H1 (cell line): ENCODE results near the gene CCDC137. TPM values are rescaled to one million over a fixed set of nuclear protein-coding genes. Genes with fewer than 3 reads are reported as not detected.

Experiments
- BCL11A ChIP-seq, 2 experiments: IDR thresholded peaks; one replicate each; pipeline ENCODE4 v1.6.1; 2011; ENCODE audit warnings: low read depth in 2 of 2, low read length in 2 of 2, mild to moderate bottlenecking in 2 of 2
- CBX8 ChIP-seq: fragments of 300-800, 300-1000 bp; sonication (generic); IDR thresholded peaks from 2 replicates; pipeline ENCODE4 v1.7.1; 2016; ENCODE audit warnings: low read depth, low read length, borderline replicate concordance
- CHD2 ChIP-seq: IDR thresholded peaks from 2 replicates; pipeline ENCODE4 v1.6.1; 2012; ENCODE audit warnings: low read length, improper control_type of control experiment
- EP300 ChIP-seq, 2 experiments: IDR thresholded peaks; 1 replicate in 1 of 2; 2 replicates in 1 of 2; pipeline ENCODE4 v1.6.1; 2011 to 2012; ENCODE audit warnings: low read depth in 2 of 2, low read length in 2 of 2, mild to moderate bottlenecking in 2 of 2, borderline replicate concordance in 1 of 2, inconsistent platforms in 1 of 2, moderate library complexity in 1 of 2
- GABPA ChIP-seq: IDR thresholded peaks from 2 replicates; pipeline ENCODE4 v1.6.1; 2011; ENCODE audit warnings: mild to moderate bottlenecking, low read length, moderate library complexity, borderline replicate concordance; ENCODE audit not compliant: insufficient read depth
- HDAC6 ChIP-seq: IDR thresholded peaks from one replicate; pipeline ENCODE4 v1.7.1; 2012; ENCODE audit warnings: low read depth, mild to moderate bottlenecking, inconsistent platforms, low read length, moderate library complexity
- JUN ChIP-seq: IDR thresholded peaks from 2 replicates; pipeline ENCODE4 v1.6.1; 2011; ENCODE audit warnings: low read depth, mild to moderate bottlenecking, improper control_type of control experiment, low read length
- JUND ChIP-seq: IDR thresholded peaks from 2 replicates; pipeline ENCODE4 v1.6.1; 2011; ENCODE audit warnings: mild to moderate bottlenecking, improper control_type of control experiment, low read length
- MAFK ChIP-seq: IDR thresholded peaks from 2 replicates; pipeline ENCODE4 v1.6.1; 2012; ENCODE audit warnings: low read depth, mild to moderate bottlenecking, improper control_type of control experiment, low read length
- NANOG ChIP-seq: IDR thresholded peaks from 2 replicates; pipeline ENCODE4 v1.6.1; 2011; ENCODE audit warnings: low read length, low read depth, mild to moderate bottlenecking, inconsistent platforms; ENCODE audit not compliant: insufficient read depth, poor library complexity, severe bottlenecking
- NRF1 ChIP-seq: IDR thresholded peaks from 2 replicates; pipeline ENCODE4 v1.6.1; 2011; ENCODE audit warnings: mild to moderate bottlenecking, low read depth, low read length, improper control_type of control experiment
- PHF8 ChIP-seq: fragments of 200-600 bp; sonication (generic); conservative IDR thresholded peaks from 2 replicates; pipeline ENCODE4 v1.7.1; 2012; ENCODE audit warnings: low read depth, mild to moderate bottlenecking, inconsistent platforms, low read length, moderate library complexity
- POU5F1 ChIP-seq: IDR thresholded peaks from 2 replicates; pipeline ENCODE4 v1.6.1; 2011; ENCODE audit warnings: low read depth, mild to moderate bottlenecking, low read length, moderate library complexity
- RAD21 ChIP-seq, 2 experiments: IDR thresholded peaks in 1 of 2; conservative IDR thresholded peaks in 1 of 2; 2 replicates each; pipeline ENCODE4 v1.6.1; 2011; ENCODE audit warnings: low read depth in 2 of 2, low read length in 2 of 2, improper control_type of control experiment in 1 of 2, inconsistent platforms in 1 of 2, mild to moderate bottlenecking in 1 of 2, moderate library complexity in 1 of 2
- RFX5 ChIP-seq: IDR thresholded peaks from 2 replicates; pipeline ENCODE4 v1.6.1; 2011; ENCODE audit warnings: low read depth, low read length, improper control_type of control experiment, borderline replicate concordance
- RXRA ChIP-seq: IDR thresholded peaks from 2 replicates; pipeline ENCODE4 v1.6.1; 2011; ENCODE audit warnings: low read depth, mild to moderate bottlenecking, low read length, moderate library complexity; ENCODE audit not compliant: insufficient read depth
- SIRT6 ChIP-seq: IDR thresholded peaks from one replicate; pipeline ENCODE4 v1.7.1; 2012; ENCODE audit warnings: low read length, inconsistent platforms
- polyA plus RNA-seq, 7 experiments: library from polyadenylated mRNA; depleted of rRNA in 3 of 7; stranded (reverse) in 5 of 7; unstranded in 2 of 7; fragments of >200 nt in 5 of 7; fragments of 200-250 nt in 2 of 7; gene quantifications; 1 replicate in 5 of 7; 2 replicates in 1 of 7; 4 replicates in 1 of 7; pipeline versions ENCODE4 v1.2.1 to v1.2.3, GENCODE V29; 2011 to 2013; ENCODE audit warnings: missing spikeins in 2 of 7, mixed read lengths in 2 of 7
- total RNA-seq: library from RNA; stranded (reverse); fragmentation: NEBNext Ultra II Directional; extraction: Animal tissue kit (Norgen Biotek cat#: 25700); gene quantifications from 2 replicates; pipeline ENCODE4 v1.2.1, GENCODE V29; 2021
- TF ChIP-seq, protein P1 (sequence below): IDR thresholded peaks from 2 replicates; pipeline ENCODE4 v1.6.1; 2011; ENCODE audit warnings: low read depth, mild to moderate bottlenecking, low read length; ENCODE audit not compliant: insufficient read depth
- TF ChIP-seq, protein P2 (sequence below): IDR thresholded peaks from 2 replicates; pipeline ENCODE4 v1.6.1; 2012; ENCODE audit warnings: low read length, inconsistent platforms
- TF ChIP-seq, protein P3 (sequence below): IDR thresholded peaks from 2 replicates; pipeline ENCODE4 v1.6.1; 2012; ENCODE audit warnings: inconsistent platforms

CCDC137 gene
- total and polyA plus RNA-seq, 2 of the 8 experiments (the other 6 are each of a cell fraction or from before 2014, with no cell fraction given) = 17.6 to 38.6 TPM

DNA sequence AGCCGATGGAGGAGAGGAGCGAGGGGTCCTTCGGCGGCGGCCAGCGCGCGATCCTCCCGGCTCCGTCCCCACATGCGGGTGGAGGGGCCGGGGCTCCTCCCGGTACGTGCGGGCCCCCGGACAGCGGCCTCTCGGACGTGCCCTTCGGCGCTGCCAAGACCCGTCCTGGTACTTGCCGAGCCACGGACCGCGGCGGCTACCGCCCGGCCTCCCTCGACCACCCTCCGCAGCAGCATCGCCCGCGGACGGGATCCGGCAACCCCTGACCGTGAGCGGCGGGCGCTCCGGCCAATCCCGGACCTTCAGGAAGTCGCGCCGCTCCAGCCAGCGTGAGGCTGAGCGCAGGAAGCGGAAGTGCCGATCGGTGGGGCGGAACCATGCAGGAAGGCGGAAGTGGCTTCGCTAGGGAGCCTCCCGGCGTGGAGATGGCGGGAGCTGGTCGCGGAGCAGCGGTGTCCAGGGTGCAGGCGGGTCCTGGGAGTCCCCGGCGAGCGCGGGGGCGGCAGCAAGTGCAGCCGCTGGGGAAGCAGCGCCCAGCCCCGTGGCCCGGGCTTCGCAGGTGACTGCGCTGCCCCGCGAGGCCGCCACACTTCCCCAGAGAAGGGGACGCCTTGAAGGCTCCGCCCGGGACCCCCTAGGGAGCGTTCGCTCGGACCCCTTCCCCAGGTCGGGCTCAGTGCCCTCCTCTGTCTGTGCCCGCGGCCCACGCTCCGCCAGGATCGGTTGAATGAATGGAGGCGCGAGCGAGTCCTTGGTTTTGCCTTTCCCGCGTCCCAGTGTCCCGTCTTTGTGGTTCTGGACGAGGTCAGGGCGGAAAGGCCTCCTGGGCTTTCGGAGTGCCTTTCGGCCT lies at the start of gene CCDC137, which contains the start of gene OXLD1 (continued):
- TF ChIP-seq, protein P1, sequence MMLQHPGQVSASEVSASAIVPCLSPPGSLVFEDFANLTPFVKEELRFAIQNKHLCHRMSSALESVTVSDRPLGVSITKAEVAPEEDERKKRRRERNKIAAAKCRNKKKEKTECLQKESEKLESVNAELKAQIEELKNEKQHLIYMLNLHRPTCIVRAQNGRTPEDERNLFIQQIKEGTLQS = no peak
- TF ChIP-seq CHD2 = peak; percentile 83
- TF ChIP-seq, protein P2, sequence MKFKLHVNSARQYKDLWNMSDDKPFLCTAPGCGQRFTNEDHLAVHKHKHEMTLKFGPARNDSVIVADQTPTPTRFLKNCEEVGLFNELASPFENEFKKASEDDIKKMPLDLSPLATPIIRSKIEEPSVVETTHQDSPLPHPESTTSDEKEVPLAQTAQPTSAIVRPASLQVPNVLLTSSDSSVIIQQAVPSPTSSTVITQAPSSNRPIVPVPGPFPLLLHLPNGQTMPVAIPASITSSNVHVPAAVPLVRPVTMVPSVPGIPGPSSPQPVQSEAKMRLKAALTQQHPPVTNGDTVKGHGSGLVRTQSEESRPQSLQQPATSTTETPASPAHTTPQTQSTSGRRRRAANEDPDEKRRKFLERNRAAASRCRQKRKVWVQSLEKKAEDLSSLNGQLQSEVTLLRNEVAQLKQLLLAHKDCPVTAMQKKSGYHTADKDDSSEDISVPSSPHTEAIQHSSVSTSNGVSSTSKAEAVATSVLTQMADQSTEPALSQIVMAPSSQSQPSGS = no peak
- peak; percentile 80 for TF ChIP-seq NANOG
- no peak for TF ChIP-seq POU5F1
- TF ChIP-seq HDAC6 = no peak
- no peak for TF ChIP-seq SIRT6
- no peak for TF ChIP-seq RFX5
- no peak for TF ChIP-seq JUN
- no peak for TF ChIP-seq BCL11A (IDR thresholded peaks at IDR 0.05; ENCODE audit: low read depth in 2 of 2, low read length in 2 of 2)
- no peak for TF ChIP-seq RXRA
- TF ChIP-seq PHF8 = peak; percentile 98
- no peak for TF ChIP-seq JUND
- no peak for TF ChIP-seq EP300 (IDR thresholded peaks at IDR 0.05; ENCODE audit: borderline replicate concordance in 1 of 2, low read depth in 2 of 2, low read length in 2 of 2)
- peak; percentile 97 for TF ChIP-seq GABPA
- no peak for TF ChIP-seq CBX8
- TF ChIP-seq, protein P3, sequence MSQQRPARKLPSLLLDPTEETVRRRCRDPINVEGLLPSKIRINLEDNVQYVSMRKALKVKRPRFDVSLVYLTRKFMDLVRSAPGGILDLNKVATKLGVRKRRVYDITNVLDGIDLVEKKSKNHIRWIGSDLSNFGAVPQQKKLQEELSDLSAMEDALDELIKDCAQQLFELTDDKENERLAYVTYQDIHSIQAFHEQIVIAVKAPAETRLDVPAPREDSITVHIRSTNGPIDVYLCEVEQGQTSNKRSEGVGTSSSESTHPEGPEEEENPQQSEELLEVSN = peak; percentile 74; the same call in 1 of the 2 replicates
- no peak for TF ChIP-seq NRF1
- no peak for TF ChIP-seq MAFK
- TF ChIP-seq RAD21 (IDR thresholded peaks at IDR 0.05 in 1 of 2, conservative IDR thresholded peaks at IDR 0.05 in 1 of 2; ENCODE audit: low read depth in 2 of 2, low read length in 2 of 2) = no peak
